Right atrium auricular region (tissue), 2 donors: ENCODE measurements around the gene C1orf232. TPM values are rescaled to one million over a fixed set of nuclear protein-coding genes. Genes with fewer than 3 reads are reported as not detected.

Experiments
- DNase-seq: peaks from one replicate; pipeline ENCODE4 v3.0.0-alpha.2; 2019; ENCODE audit warnings: low spot score
- H3K27ac ChIP-seq, 2 donors: fragments of 200-600 bp; sonication (generic); 1 replicate in 1 of 2; 2 replicates in 1 of 2; pipeline ENCODE4 v1.5.1; 2016 to 2019
- H3K27me3 ChIP-seq, 2 donors: fragments of 200-600 bp; sonication (generic); one replicate each; pipeline versions ENCODE4 v1.5.1 to v1.6.0; 2017 to 2019
- H3K36me3 ChIP-seq: fragments of 200-600 bp; sonication (generic); one replicate; pipeline ENCODE4 v1.5.1; 2016
- H3K4me1 ChIP-seq, 2 donors: fragments of 200-600 bp; sonication (generic); one replicate each; pipeline versions ENCODE4 v1.5.1 to v1.6.0; 2017 to 2019
- H3K4me3 ChIP-seq, 2 donors: fragments of 200-600 bp; sonication (generic); 1 replicate in 1 of 2; 2 replicates in 1 of 2; pipeline ENCODE4 v1.5.1; 2017 to 2019; ENCODE audit warnings: mild to moderate bottlenecking in 1 of 2, moderate library complexity in 1 of 2
- H3K9me3 ChIP-seq, 2 donors: fragments of 200-600 bp; sonication (generic); one replicate each; pipeline ENCODE4 v1.5.1; 2019
- CTCF ChIP-seq, 2 donors: fragments of 200-600 bp; sonication (generic); IDR thresholded peaks; one replicate each; pipeline ENCODE4 v1.5.1; 2019; ENCODE audit warnings: antibody characterized with exemption in 2 of 2
- total RNA-seq, 2 donors: library from RNA; depleted of rRNA; stranded (reverse); fragments of >200 nt; gene quantifications; one replicate each; pipeline ENCODE4 v1.1.0, GENCODE V29; 2016

The C1orf232 gene
- total RNA-seq, 2 donors from 2014 or later, result not detected

GRCh38 chr1:26127235-26128163 lies 41.3 kb downstream of the C1orf232 start:
- H3K27me3 ChIP-seq, result no peaks in the 10 kb centered on the region
- H3K4me3 ChIP-seq, result no peak overlapping the region
- no peak overlapping the region for H3K27ac ChIP-seq
- peaks cover 0 to 21% of the 10 kb centered on the region in 2 donors for H3K4me1 ChIP-seq
- no peaks in the 10 kb centered on the region for H3K36me3 ChIP-seq
- H3K9me3 ChIP-seq, result no peaks in the 10 kb centered on the region
- DNase-seq, result no peak
- TF ChIP-seq CTCF (IDR thresholded peaks at IDR 0.05), result no peak

DNA sequence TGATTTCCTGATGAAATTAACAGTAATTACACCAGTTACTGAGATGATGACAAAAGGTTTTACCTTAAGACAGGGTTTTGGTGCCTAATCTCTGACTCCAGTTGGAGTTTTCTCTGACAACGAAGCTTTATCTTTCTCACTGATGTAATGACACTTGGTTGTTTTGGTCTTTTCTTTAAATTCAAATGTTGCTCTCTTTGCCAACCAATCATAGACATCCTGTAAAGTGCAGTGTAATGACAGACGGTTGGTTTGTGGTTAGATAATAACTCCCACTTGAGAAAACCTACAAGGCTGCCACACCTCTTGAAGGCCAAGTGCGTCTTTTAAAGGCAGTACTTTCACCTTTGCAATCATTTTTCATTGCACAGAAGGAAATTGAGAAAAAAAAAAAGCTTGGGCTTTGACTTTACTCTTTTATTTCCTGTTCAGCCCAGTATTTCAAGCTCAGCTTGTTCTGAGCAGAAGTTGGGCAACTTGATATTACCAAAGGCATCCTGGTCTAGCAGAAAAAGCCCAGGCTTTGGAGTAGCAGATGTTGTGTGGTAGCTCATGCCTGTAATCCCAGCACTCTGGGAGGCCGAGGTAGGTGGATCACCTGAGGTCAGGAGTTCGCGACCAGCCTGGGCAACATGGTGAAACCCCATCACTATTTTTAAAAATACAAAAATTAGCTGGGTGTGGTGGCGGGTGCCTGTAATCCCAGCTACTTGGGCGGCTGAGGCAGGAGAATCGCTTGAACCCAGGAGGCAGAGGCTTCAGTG lies 42.3 kb downstream of the C1orf232 start:
- Histone ChIP-seq H3K4me1 (peaks cover 0 to 21% of the 10 kb centered on the region in 2 donors), H3K4me3 (no peak overlapping the region), H3K36me3 (no peaks in the 10 kb centered on the region), H3K9me3 (no peaks in the 10 kb centered on the region), H3K27ac (peak overlapping the region in 1 of 2 donors; percentile 22), H3K27me3 (no peaks in the 10 kb centered on the region)
- no peak for DNase-seq
- TF ChIP-seq CTCF (IDR thresholded peaks at IDR 0.05), result no peak

DNA sequence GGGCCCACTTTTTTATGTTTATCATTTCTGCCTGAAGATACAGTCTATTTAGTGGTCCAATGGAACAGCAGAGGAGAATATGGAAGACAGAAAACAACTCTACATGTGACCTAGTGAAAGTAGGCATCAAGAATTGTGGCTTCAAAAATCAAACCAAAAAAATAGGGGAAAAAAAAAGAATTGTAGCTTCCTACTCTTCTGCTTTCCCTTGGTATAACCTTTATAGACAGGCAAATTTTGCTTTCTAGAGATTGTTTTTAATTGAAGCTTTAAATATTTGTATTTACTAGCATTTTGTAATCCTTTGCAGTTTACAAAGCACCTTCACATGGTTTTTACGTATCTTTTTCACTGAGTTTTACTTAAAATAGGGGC lies 42.8 kb downstream of the C1orf232 start:
- H3K4me1 ChIP-seq, result peaks cover 0 to 21% of the 10 kb centered on the region in 2 donors
- no peaks in the 10 kb centered on the region for H3K9me3 ChIP-seq
- no peak overlapping the region for H3K27ac ChIP-seq
- H3K36me3 ChIP-seq, result no peaks in the 10 kb centered on the region
- no peak for DNase-seq
- H3K4me3 ChIP-seq, result no peak overlapping the region
- no peaks in the 10 kb centered on the region for H3K27me3 ChIP-seq
- no peak for TF ChIP-seq CTCF (IDR thresholded peaks at IDR 0.05)

DNA sequence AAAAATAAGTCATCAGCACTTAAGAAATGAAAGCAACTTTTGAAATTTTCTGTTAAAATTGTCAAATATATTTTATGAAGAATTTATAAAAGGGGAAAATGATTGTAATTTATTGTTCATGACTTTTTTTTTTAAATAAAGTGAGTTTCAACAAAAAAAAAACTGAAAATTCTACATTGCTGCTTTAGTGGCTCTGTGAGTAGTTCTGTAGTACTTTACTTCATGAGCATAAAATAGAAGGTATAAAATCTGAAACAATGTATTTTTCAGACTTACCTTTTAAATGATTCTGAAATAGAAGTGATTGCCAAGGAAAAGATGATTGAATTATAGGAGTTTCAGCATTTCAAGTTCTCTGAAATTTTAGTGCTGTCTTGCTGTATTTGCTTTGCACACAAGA lies 43.4 kb downstream of the C1orf232 start:
- TF ChIP-seq CTCF (IDR thresholded peaks at IDR 0.05), result no peak
- no peak for DNase-seq
- Histone ChIP-seq H3K4me3 (no peak overlapping the region), H3K9me3 (no peaks in the 10 kb centered on the region), H3K27me3 (no peaks in the 10 kb centered on the region), H3K36me3 (peaks cover 4% of the 10 kb centered on the region), H3K4me1 (peaks cover 0 to 21% of the 10 kb centered on the region in 2 donors), H3K27ac (no peak overlapping the region)

GRCh38 chr1:26124418-26125331 lies 44.1 kb downstream of the C1orf232 start:
- H3K27ac ChIP-seq, result no peak overlapping the region
- H3K36me3 ChIP-seq, result peaks cover 5% of the 10 kb centered on the region
- no peaks in the 10 kb centered on the region for H3K27me3 ChIP-seq
- peaks cover 0 to 21% of the 10 kb centered on the region in 2 donors for H3K4me1 ChIP-seq
- TF ChIP-seq CTCF (IDR thresholded peaks at IDR 0.05), result no peak
- H3K9me3 ChIP-seq, result no peaks in the 10 kb centered on the region
- no peak overlapping the region for H3K4me3 ChIP-seq
- no peak for DNase-seq
